Umbilical cord (tissue), 2 donors: ENCODE data around the gene ZNF536. TPM values are rescaled to one million over a fixed set of nuclear protein-coding genes. Genes with fewer than 3 reads are reported as not detected.

ENCODE experiments used
- DNase-seq: peaks from one replicate; pipeline ENCODE4 v3.0.0-alpha.2; 2015; ENCODE audit warnings: low spot score
- total RNA-seq: library from RNA; depleted of rRNA; stranded (reverse); fragments of >200 nt; gene quantifications from one replicate; pipeline ENCODE4 v1.2.3, GENCODE V29; 2014; ENCODE audit warnings: low replicate concordance; ENCODE audit not compliant: insufficient read depth

ZNF536 gene
- total RNA-seq, 1 donor from 2014 or later, result 4.6 TPM

DNA sequence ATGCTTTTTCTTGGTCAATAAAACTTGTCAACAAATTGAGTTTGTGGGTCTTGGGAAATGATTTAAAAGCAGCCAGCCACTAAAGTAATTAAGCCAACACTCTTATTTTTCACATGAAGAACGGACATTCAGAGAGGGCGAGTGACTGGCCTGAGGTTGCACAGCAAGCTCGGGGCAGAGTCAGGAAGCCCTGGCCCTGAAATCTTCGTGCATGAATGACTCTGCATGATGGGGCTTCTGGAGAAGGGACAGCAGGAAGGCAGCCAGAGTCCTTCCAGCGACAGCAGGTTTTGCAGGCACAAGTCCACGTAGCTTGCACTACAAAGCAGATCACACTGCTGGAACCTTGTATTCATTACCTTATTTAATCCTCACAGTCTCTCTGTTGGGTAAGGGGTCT is 232.5 kb downstream of the ZNF536 start:
- DNase-seq, result no peak

DNA sequence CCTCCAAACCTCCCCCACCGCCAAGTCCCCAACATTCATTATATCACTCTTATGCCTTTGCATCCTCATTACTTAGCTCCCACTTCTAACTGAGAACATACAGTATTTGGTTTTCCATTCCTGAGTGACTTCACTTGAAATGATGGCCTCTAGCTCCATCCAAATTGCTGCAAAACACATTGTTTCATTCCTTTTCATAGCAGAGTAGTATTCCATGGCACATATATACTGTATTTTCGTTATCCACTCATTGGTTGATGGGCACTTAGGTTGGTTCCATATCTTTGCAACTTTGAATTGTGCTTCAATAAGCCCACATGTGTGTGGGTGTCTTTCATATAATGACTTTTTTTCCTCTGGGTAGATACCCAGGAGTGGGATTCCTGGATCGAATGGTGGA is 233.1 kb downstream of the ZNF536 start:
- no peak for DNase-seq

DNA sequence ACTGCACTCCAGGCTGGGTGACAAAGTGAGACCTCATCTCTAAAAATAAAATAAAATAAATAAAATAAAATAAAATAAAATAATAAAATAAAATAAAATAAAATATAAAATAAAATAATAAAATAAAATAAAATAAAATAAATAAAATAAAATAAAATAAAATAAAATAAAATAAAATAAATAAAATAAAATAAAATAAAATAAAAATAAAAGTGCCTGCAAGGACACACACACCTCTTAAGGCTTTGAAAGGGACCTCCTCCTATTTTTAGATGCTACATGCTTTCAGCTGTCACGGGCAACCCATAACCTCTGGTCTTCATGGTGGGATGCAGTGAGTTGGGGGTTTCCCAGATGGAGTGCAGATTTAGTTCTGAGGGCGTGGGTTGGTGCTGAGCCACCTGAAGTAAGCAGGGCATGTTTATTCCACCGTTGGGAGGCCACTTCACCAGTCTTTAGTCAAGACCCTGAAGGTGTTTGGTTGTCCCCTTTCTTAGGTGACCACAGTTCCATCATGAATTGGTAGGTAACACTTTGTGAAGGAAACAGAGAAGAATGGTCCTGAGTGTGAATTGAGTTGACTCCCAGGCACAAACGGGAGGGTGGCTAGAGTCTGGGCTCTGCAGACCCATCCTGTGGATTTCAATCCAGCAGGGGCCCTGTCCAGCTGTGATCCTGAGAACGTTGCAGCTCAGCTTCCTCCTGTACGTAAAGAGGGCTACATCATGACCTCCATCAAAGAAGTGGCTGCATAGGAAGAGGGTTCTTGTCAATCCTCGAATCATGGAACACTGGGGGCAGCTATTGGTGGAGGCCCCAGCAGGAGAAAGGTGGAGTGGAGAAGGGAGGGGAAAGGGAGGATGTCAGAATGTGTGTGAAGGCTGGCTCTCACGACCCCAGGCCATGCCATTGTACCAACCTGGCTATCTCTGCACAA is 234.2 kb downstream of the ZNF536 start:
- DNase-seq, result no peak
